ENCODE results near the gene ARSJ. TPM values are rescaled to one million over a fixed set of nuclear protein-coding genes. Genes with fewer than 3 reads are reported as not detected.

The ARSJ gene
- polyA plus RNA-seq, 6 donors from 2014 or later, result not detected

DNA sequence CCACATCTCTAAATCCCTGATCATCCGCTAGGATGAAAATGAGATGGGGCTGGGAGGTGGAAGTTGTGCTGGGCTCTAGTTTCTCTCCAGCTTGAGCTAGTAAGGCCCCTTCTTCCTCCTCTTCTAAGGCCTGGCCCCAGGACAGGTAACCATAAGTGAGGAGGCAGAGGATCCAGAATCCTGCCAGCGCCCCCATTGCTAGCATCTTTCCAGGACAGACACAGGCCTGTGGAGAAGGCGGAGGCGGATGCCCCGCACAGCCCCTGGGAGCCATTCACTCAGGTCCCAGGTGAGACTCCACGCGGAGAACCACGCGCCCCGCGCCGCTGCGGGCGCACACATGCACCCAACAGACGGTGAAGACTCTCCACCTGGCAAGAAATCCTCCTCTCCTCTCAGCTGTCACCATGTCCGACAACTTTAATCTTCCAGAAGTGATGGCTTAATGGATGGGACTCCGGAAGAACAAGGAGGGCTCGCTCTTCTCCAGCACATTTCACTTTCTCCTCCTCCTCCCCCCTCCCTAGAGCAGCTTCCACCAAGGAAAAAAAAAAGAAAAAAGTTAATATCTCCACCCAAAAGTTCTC lies 793 bp downstream of the ARSJ start:
- H3K9me3 Mint-ChIP-seq, result peaks cover 2 to 17% (median 12%) of the 10 kb centered on the region in 7 donors
- H3K4me3 Mint-ChIP-seq, result peak overlapping the region in 4 of 8 donors; percentile 42 to 74 (median 55)
- DNase-seq, result no peak
- ATAC-seq (ENCODE audit: low read depth in 2 of 2), result no peak
- H3K27me3 Mint-ChIP-seq, result peaks cover 49 to 75% (median 57%) of the 10 kb centered on the region in 3 donors
- peaks cover 13 to 17% (median 16%) of the 10 kb centered on the region in 3 donors for H3K4me1 Mint-ChIP-seq
- no peak overlapping the region for H3K27ac Mint-ChIP-seq
- H3K36me3 Mint-ChIP-seq, result peaks cover 0 to 9% of the 10 kb centered on the region in 2 donors

DNA sequence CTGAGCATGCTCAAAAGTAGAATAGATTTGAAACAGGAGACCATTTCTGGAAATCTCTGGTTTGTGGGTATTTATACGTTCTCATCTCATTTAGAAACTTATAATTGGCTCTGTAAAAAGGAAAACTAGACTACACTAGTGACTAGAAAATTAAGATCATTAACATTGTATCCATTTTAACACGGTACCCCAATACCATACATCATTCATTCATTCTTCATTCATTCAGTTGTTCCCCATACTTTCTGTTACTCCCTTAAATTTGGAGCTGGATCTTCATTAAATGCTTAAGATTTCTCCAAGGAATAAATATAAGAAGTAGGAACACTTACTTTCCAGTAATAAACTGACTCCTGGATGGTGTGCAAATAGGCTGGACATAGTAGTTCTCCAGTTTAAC lies 1.3 kb downstream of the ARSJ start:
- H3K27ac Mint-ChIP-seq, result no peak overlapping the region
- no peak overlapping the region for H3K4me3 Mint-ChIP-seq
- peaks cover 13 to 17% (median 16%) of the 10 kb centered on the region in 3 donors for H3K4me1 Mint-ChIP-seq
- H3K9me3 Mint-ChIP-seq, result peaks cover 6 to 17% (median 14%) of the 10 kb centered on the region in 7 donors
- ATAC-seq (ENCODE audit: low read depth in 2 of 2) (no peak), DNase-seq (no peak)
- H3K27me3 Mint-ChIP-seq, result peaks cover 45 to 76% (median 62%) of the 10 kb centered on the region in 3 donors
- H3K36me3 Mint-ChIP-seq, result peaks cover 0 to 13% of the 10 kb centered on the region in 2 donors

DNA sequence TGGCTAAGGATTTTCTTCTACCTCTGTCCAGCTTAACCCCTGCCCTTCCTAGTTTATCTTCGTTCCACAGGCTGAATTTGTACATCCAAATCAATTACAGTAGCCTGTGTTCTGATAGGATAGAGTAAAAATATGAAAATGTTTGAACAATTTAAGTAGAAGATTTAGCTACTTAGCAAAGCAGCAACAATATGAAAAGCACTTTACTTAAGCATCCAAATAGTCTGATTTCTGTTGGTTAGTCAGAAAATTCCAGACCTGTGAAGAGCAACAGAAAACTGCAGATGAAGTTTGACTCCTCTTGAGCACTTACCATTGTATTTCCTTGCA lies 2.0 kb downstream of the ARSJ start:
- Mint-ChIP-seq H3K36me3 (peaks cover 0 to 19% of the 10 kb centered on the region in 2 donors), H3K4me3 (no peak overlapping the region), H3K4me1 (peaks cover 13 to 17% (median 16%) of the 10 kb centered on the region in 3 donors), H3K9me3 (peaks cover 6 to 17% (median 12%) of the 10 kb centered on the region in 7 donors), H3K27me3 (peaks cover 44 to 76% (median 62%) of the 10 kb centered on the region in 3 donors), H3K27ac (peak overlapping the region in 1 of 6 donors; percentile 9)
- no peak for ATAC-seq (ENCODE audit: low read depth in 2 of 2)
- no peak for DNase-seq

DNA sequence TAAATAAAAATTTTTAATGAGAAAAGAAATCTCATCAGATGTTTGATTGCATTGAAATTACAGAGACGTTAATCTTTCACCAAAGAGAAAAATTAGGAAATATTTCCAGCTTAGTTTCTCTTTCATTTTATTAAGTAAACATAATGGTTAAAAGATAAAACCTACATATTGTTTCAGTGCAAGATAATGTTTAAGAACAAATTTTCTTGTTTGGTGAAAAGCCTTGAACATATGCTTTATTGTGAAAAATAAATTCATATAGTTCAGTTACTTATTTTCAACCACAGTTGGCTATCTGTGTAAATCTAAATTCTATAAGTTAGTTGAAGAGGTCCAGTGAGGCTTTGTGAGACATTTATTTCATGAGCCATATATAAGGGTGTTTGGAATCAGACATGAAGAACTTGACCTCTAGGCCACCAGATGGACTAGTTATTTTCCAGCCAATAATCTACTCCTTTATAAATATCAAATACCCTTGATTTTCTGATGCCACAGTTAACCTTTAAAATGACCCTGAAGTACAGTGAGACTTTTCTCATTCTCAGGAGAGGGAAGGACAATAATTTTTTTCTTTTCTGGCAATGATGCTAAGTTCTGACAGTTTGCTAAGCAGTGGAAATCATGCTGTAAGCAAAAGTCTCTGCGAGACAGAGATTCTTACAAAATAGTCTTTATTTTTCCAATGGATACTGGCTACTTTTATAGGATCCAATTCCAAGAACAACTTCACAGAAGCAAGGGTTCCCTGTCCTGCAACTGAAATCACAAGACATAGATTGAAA lies 2.5 kb downstream of the ARSJ start:
- ATAC-seq (ENCODE audit: low read depth in 2 of 2) (no peak), DNase-seq (no peak)
- peaks cover 13 to 17% (median 16%) of the 10 kb centered on the region in 3 donors for H3K4me1 Mint-ChIP-seq
- no peak overlapping the region for H3K4me3 Mint-ChIP-seq
- H3K27ac Mint-ChIP-seq, result no peak overlapping the region
- peaks cover 6 to 17% (median 13%) of the 10 kb centered on the region in 7 donors for H3K9me3 Mint-ChIP-seq
- H3K27me3 Mint-ChIP-seq, result peaks cover 43 to 75% (median 62%) of the 10 kb centered on the region in 3 donors
- peaks cover 0 to 19% of the 10 kb centered on the region in 2 donors for H3K36me3 Mint-ChIP-seq

DNA sequence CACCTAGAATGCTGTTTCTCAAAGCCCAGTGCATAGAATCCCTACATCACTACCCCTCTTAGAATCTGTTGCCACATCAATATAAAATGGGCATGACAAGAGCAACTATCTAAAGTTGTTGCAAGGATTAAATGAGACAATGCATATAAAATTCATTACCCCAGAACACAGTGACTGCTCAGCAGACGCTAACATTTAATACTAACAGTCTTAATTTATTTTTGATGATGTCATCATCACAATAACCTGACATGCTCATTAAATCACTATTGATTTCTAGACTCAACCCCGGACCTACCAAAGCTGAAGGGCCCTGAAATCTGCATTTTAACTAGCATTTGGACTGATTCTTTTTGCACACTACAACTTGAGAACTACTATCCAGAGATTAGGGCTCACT lies 3.9 kb downstream of the ARSJ start:
- Mint-ChIP-seq H3K27me3 (peaks cover 36 to 64% (median 48%) of the 10 kb centered on the region in 3 donors), H3K4me1 (peaks cover 11 to 17% (median 16%) of the 10 kb centered on the region in 3 donors), H3K36me3 (peaks cover 0 to 19% of the 10 kb centered on the region in 2 donors), H3K27ac (no peak overlapping the region), H3K4me3 (no peak overlapping the region), H3K9me3 (peaks cover 6 to 17% (median 13%) of the 10 kb centered on the region in 7 donors)
- DNase-seq (no peak), ATAC-seq (ENCODE audit: low read depth in 2 of 2) (no peak)

DNA sequence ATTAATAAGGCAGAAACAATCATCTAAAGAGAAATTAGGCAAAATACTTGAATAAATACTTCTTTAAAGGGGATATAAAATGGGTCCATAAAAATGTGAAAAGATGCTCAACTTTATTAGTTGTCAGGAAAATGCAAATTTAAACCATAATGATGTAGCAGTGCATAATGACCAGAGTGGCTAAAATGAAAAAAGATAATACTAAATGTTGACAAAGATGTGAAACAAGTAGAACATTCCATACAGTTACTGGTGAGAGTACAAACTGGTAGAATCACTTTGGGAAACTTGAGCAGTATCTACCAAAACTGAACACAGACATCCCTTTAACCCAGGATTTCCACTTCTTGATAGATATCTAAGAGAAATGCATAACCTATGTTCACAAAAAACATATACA lies 5.0 kb downstream of the ARSJ start:
- Mint-ChIP-seq H3K9me3 (peaks cover 6 to 17% (median 13%) of the 10 kb centered on the region in 7 donors), H3K4me1 (peaks cover 0 to 6% (median 6%) of the 10 kb centered on the region in 3 donors), H3K27me3 (peaks cover 34 to 59% (median 47%) of the 10 kb centered on the region in 3 donors), H3K4me3 (no peak overlapping the region), H3K36me3 (peaks cover 0 to 19% of the 10 kb centered on the region in 2 donors), H3K27ac (no peak overlapping the region)
- DNase-seq, result no peak
- ATAC-seq (ENCODE audit: low read depth in 2 of 2), result no peak

DNA sequence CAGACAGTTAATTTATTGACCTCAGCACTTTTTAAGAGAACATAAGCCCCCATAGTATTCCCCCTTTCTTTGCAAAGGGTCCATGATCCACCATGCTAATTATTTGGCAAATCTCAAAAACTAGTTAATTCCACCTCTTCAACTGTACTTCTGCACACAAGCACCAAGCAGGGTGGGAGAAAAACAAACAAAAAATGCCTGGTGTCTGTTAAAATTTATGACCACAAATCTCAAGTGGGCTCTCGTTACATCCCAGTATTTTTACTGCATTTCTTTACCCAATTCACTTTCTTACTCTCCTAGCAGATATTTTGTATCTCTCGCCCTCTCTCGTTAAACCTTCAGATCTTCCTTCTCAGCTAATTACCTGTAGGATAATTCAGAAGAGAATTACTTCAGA lies 6.1 kb downstream of the ARSJ start:
- H3K4me1 Mint-ChIP-seq, result no peaks in the 10 kb centered on the region
- H3K27ac Mint-ChIP-seq, result no peak overlapping the region
- DNase-seq, result no peak
- no peak overlapping the region for H3K4me3 Mint-ChIP-seq
- H3K36me3 Mint-ChIP-seq, result peaks cover 0 to 19% of the 10 kb centered on the region in 2 donors
- H3K9me3 Mint-ChIP-seq, result peaks cover 6 to 17% (median 13%) of the 10 kb centered on the region in 7 donors
- ATAC-seq (ENCODE audit: low read depth in 2 of 2), result no peak
- H3K27me3 Mint-ChIP-seq, result peaks cover 31 to 50% (median 43%) of the 10 kb centered on the region in 3 donors

DNA sequence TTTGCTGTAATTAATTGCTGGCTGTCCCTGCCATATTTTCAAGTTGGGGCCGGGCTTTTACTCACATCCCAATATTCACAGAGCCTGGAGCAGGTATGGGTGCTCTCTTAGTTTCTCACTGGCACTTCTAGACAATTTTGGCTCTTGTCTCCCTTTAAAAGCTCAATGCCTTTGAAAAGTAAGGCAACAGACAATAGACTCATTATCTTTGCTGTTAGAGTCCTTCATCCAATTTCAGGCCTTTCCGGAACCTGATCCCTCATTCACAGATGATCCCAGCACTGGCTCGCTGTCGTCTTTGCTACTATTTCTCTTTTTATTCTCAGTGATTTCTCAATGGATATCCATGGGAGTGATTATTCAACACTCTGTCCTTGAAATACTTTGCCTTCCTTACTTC lies 6.7 kb downstream of the ARSJ start:
- no peak for ATAC-seq (ENCODE audit: low read depth in 2 of 2)
- H3K4me3 Mint-ChIP-seq, result no peak overlapping the region
- H3K36me3 Mint-ChIP-seq, result peaks cover 0 to 19% of the 10 kb centered on the region in 2 donors

DNA sequence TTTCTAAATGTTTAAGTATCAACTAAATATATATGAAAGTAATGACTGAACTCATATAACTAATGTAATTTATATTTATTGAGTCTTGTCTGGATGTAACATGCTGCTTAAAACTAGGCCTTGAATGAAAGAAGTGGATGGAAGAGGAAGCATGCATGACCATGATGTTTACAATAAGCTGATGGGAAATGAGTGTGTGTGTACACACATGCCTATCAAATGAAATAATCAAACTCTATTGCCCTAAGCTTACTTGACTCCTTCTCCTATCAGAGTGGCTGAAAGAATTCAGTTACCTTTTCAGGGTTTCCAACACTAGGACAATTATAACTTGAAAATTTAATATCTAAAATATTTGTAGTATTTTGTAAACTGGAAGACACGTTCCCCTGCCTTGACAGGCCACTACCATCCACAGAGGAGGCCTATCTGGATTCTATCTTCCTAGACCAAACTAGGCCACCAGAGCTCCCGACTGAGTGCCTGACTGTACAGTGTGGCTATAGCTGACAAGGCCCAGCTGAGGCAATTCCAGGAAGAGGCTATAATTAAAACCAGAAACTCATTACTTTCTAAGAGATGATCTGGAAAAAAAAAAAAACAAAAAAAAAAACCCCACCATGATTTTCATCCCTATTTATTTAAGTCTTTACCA lies 7.6 kb downstream of the ARSJ start:
- Mint-ChIP-seq H3K4me3 (no peak overlapping the region), H3K27ac (no peak overlapping the region), H3K9me3 (peaks cover 6 to 17% (median 13%) of the 10 kb centered on the region in 7 donors), H3K36me3 (peaks cover 0 to 19% of the 10 kb centered on the region in 2 donors), H3K27me3 (peaks cover 23 to 49% (median 49%) of the 10 kb centered on the region in 3 donors), H3K4me1 (no peaks in the 10 kb centered on the region)
- DNase-seq (no peak), ATAC-seq (ENCODE audit: low read depth in 2 of 2) (no peak)

More for the DNA sequence above, 6.7 kb downstream of the ARSJ start:
- H3K27me3 Mint-ChIP-seq, result peaks cover 30 to 49% (median 49%) of the 10 kb centered on the region in 3 donors
- H3K9me3 Mint-ChIP-seq, result peaks cover 6 to 17% (median 13%) of the 10 kb centered on the region in 7 donors
- DNase-seq, result no peak
- H3K27ac Mint-ChIP-seq, result no peak overlapping the region
- no peaks in the 10 kb centered on the region for H3K4me1 Mint-ChIP-seq

DNA sequence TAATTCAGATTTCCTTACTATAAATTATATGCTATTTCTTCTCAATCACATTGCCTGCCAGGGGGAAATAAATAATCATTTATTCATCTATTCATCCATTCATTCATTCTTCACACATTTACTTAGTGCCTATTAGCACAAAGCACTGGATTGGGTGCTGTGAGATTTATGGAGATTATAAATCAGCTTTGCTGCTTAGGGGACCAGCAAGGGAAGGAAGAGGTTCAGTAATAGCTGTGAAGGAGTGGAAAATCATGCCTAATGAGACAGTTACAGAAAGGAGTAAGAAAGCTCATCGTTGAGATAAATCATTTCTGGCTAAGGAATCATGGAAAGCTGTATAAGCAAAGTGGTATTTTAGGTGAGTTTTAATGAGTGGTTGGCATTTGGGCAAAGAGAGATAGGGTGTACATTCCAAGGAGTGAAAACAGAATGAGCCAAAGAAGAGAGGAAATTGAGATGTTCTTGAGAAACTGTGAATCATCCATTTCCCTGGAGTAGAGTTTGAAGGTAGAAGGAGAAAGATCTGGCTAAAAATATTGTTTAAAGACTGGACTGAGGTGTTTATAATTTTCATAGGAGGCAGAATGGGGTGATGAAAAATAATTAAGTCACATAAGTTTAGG lies 9.6 kb downstream of the ARSJ start:
- Mint-ChIP-seq H3K27me3 (peaks cover 27 to 53% (median 46%) of the 10 kb centered on the region in 3 donors), H3K9me3 (peaks cover 6 to 15% (median 13%) of the 10 kb centered on the region in 7 donors), H3K36me3 (peaks cover 0 to 19% of the 10 kb centered on the region in 2 donors), H3K27ac (no peak overlapping the region), H3K4me3 (no peak overlapping the region), H3K4me1 (no peaks in the 10 kb centered on the region)
- no peak for DNase-seq
- ATAC-seq (ENCODE audit: low read depth in 2 of 2), result no peak

DNA sequence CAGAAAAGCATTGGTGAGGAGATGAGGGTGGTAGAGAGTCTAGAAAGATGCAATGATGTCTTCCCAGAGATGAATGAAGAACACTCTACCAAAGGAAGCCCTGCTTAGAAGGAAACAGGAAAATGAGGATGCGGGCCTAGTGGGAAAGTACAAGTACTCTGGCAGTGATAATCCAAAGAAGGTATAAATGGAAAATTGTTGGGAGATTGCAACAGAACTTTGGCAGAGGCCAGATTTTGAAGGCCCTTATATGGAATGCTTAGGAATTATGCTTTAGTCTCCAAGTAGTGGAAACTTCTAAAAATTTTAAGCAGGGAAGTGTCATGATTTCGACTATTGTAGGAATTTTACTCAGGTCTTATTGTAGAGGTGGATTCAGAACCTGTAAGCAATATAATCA lies 11.0 kb downstream of the ARSJ start:
- H3K9me3 Mint-ChIP-seq, result peaks cover under 1 to 7% (median 2%) of the 10 kb centered on the region in 7 donors
- peaks cover 22 to 42% (median 33%) of the 10 kb centered on the region in 3 donors for H3K27me3 Mint-ChIP-seq
- H3K27ac Mint-ChIP-seq, result no peak overlapping the region
- DNase-seq (no peak), ATAC-seq (ENCODE audit: low read depth in 2 of 2) (no peak)
- peaks cover 0 to 9% of the 10 kb centered on the region in 2 donors for H3K36me3 Mint-ChIP-seq
- no peaks in the 10 kb centered on the region for H3K4me1 Mint-ChIP-seq
- peak overlapping the region in 1 of 8 donors; percentile 8 for H3K4me3 Mint-ChIP-seq

DNA sequence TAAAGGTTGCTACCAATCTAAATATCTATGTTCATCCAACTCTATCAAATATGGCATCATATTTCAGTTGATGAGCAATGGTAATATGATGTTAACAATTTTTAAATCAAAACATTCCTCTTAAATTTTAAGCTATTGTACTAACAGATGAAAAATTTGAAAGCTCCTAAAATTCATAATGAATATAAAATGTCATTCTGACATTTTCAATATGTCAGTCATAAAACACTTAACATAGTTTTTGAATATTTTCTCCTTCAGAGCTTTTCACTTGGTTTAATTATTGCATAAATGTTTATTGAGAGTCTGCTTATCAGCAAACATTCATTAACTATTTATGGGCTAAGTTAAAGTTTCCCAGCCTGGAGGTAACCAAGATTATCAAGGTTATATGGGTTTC lies 11.8 kb downstream of the ARSJ start:
- peaks cover 21 to 41% (median 32%) of the 10 kb centered on the region in 3 donors for H3K27me3 Mint-ChIP-seq
- no peak overlapping the region for H3K4me3 Mint-ChIP-seq
- peaks cover 5 to 14% (median 8%) of the 10 kb centered on the region in 7 donors for H3K9me3 Mint-ChIP-seq
- ATAC-seq (ENCODE audit: low read depth in 2 of 2) (no peak), DNase-seq (no peak)
- no peaks in the 10 kb centered on the region for H3K4me1 Mint-ChIP-seq
- H3K27ac Mint-ChIP-seq, result no peak overlapping the region
- H3K36me3 Mint-ChIP-seq, result peaks cover 0 to 9% of the 10 kb centered on the region in 2 donors

DNA sequence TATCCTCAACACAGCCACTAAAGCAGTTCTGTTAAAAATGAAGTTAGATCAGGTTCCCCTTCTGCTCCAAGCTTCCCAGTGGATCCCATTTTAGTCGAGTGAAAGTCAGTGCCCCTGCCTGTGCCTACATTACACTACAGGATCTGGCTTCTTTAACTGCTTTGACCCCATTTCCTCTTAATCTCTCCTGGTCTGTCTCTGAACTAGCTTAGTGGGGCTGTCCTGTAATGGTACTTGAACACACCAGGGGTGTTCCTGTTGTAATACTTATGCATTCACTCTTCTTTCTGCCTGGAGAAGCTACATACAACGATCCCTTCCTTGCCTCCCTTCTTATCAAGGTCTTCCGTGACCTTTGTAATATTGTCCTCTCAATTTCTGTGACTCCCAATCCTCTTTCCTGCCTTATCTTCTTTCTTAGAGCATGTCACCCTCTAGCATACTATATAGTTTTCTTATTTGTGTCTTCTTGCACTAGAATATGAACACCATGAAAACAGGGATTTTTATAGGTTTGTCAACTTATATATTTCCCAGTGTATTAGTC lies 16.7 kb downstream of the ARSJ start:
- Mint-ChIP-seq H3K9me3 (peaks cover 6 to 19% (median 9%) of the 10 kb centered on the region in 7 donors), H3K36me3 (peaks cover 0 to 14% of the 10 kb centered on the region in 2 donors), H3K4me1 (no peaks in the 10 kb centered on the region), H3K27ac (peak overlapping the region in 1 of 6 donors; percentile 6), H3K4me3 (no peak overlapping the region), H3K27me3 (peaks cover 20 to 38% (median 33%) of the 10 kb centered on the region in 3 donors)
- ATAC-seq (ENCODE audit: low read depth in 2 of 2) (no peak), DNase-seq (no peak)
